Activated naive CD4-positive, alpha-beta T cell treated with anti-CD3 and anti-CD28 coated beads, Interleukin-2, amount 50 U/mL, for 72 hours (primary cell): ENCODE data around the gene SLC35A3. TPM values are rescaled to one million over a fixed set of nuclear protein-coding genes. Genes with fewer than 3 reads are reported as not detected.
A peak's percentile ranks its signal among the peaks of the same experiment; 100 is the strongest.

Experiments used
- ATAC-seq, 2 donors: fragments of 150-1000 bp; cut with Tn5 transposase; 2 replicates each; pipeline ENCODE4 v1.10.0; 2021; ENCODE audit warnings: mild to moderate bottlenecking in 2 of 2, moderate library complexity in 2 of 2
- DNase-seq, 2 donors: peaks; one replicate each; pipeline ENCODE4 v3.0.0; 2021 to 2022; ENCODE audit warnings: low spot score in 2 of 2
- H3K27ac Mint-ChIP-seq, 2 donors: one replicate each; pipeline ENCODE4 v1.8.0; 2022; ENCODE audit warnings: mild to moderate bottlenecking in 2 of 2, mixed read lengths in 2 of 2
- H3K36me3 Mint-ChIP-seq, 2 donors: one replicate each; pipeline ENCODE4 v1.8.0; 2022; ENCODE audit warnings: mixed read lengths in 2 of 2
- H3K9me3 Mint-ChIP-seq, 2 donors: one replicate each; pipeline ENCODE4 v1.8.0; 2022; ENCODE audit warnings: mixed read lengths in 2 of 2
- total RNA-seq, 2 donors: library from RNA; stranded (reverse); gene quantifications; one replicate each; pipeline ENCODE4 v1.2.3, GENCODE V29; 2022

The SLC35A3 gene
- total RNA-seq, 2 donors from 2014 or later, result 8.8 to 19.7 TPM

DNA sequence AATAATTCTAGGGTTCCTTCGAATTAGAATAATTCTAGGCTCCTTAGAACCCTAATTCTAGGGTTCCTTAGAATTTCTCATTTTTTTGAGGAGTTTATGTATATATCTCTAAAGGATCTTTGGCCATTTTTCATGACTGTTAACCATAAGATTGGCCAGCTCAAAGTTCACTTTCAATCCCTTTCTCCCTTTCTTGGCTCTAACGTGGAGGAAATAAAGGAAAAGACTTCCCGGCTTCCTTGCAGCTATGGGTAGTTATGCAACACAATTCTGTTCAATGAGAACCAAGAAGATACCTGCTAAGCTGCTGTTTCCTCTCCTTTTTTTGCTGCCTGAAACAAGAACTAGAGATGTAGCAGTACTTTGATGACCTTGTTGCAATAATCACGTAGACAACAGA lies 27.2 kb downstream of the SLC35A3 start:
- DNase-seq, result no peak
- H3K36me3 Mint-ChIP-seq, result peaks cover 2 to 21% of the 10 kb centered on the region in 2 donors
- no peaks in the 10 kb centered on the region for H3K9me3 Mint-ChIP-seq
- ATAC-seq, result no peak
- no peak overlapping the region for H3K27ac Mint-ChIP-seq

GRCh38 chr1:100001462-100001861 lies 31.7 kb downstream of the SLC35A3 start:
- Mint-ChIP-seq H3K27ac (peak overlapping the region in 1 of 2 donors; percentile 18), H3K9me3 (peaks cover 0 to 12% of the 10 kb centered on the region in 2 donors), H3K36me3 (peaks cover 24 to 33% of the 10 kb centered on the region in 2 donors)
- no peak for ATAC-seq
- DNase-seq, result no peak

DNA sequence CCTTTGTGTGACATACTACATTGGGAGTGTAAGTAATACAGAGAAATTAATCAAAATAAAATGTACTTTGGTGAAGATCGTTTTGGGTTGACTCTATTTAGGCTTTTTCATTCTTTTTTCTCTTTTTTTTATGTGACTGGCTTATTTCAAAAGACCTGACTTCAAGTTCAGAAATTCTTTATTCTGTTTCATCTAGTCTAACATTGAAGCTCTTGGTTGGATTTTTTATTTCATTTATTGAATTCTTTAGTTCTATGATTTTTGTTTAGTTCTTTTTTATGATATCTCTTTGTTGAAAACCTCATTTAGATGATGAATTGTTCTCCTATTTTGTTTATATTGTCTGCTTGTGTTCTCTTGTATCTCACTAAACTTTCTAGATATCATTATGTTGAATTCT lies 35.6 kb downstream of the SLC35A3 start:
- Mint-ChIP-seq H3K9me3 (peaks cover 0 to 12% of the 10 kb centered on the region in 2 donors), H3K36me3 (peaks cover 24 to 41% of the 10 kb centered on the region in 2 donors), H3K27ac (no peak overlapping the region)
- DNase-seq, result no peak
- ATAC-seq, result no peak

DNA sequence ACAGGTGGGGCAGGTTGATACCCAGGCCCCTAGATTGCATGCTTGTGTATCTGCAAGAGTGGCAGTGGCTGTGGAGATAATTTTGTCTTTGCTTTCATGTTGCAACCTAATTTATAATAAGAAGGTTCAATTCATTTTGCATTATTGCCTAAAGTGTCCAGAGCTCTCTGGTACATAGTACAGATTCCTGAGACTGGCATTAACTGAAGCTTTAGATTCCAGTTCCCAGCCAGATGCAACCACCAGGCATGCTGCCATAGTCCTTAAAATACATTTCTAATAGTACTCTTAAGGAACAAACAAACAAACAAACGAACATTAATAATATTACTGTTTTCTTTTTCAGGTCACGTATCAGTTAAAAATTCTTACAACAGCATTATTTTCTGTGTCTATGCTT lies 36.9 kb downstream of the SLC35A3 start:
- H3K36me3 Mint-ChIP-seq, result peaks cover 24 to 41% of the 10 kb centered on the region in 2 donors
- no peak overlapping the region for H3K27ac Mint-ChIP-seq
- ATAC-seq, result no peak

GRCh38 chr1:100009458-100009857 lies 39.7 kb downstream of the SLC35A3 start:
- ATAC-seq, result no peak
- H3K36me3 Mint-ChIP-seq, result peaks cover 14 to 22% of the 10 kb centered on the region in 2 donors
- H3K9me3 Mint-ChIP-seq, result peaks cover 0 to 5% of the 10 kb centered on the region in 2 donors
- H3K27ac Mint-ChIP-seq, result no peak overlapping the region
- DNase-seq, result no peak

More for the DNA sequence above, 36.9 kb downstream of the SLC35A3 start:
- peaks cover 0 to 12% of the 10 kb centered on the region in 2 donors for H3K9me3 Mint-ChIP-seq
- DNase-seq, result no peak

- no peak overlapping the region for H3K27ac Mint-ChIP-seq
- peaks cover 0 to 1% of the 10 kb centered on the region in 2 donors for H3K9me3 Mint-ChIP-seq
- ATAC-seq (no peak), DNase-seq (no peak)
- H3K36me3 Mint-ChIP-seq, result peaks cover 3 to 12% of the 10 kb centered on the region in 2 donors
Measured at GRCh38 chr1:100010804-100011203, 41.0 kb downstream of the SLC35A3 start.

GRCh38 chr1:100019220-100019619 lies 49.4 kb downstream of the SLC35A3 start:
- H3K36me3 Mint-ChIP-seq, result no peaks in the 10 kb centered on the region
- ATAC-seq (no peak), DNase-seq (no peak)

DNA sequence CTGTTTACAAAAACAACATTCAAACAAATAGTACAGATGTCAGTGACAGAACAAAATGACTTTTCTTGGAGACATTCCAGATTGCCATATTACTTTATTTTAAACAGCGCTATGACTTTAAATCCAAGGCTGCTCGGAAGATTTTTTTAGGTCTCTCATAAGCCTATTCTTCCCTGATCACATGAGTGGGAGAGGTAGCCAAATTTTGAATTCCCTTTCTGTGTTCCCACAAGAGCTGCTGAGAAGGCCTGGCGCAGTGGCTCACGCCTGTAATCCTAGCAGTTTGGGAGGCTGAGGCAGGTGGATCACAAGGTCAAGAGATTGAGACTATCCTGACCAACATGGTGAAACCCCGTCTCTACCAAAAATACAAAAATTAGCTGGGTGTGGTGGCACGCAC lies 53.7 kb downstream of the SLC35A3 start:
- DNase-seq (no peak), ATAC-seq (no peak)
- Mint-ChIP-seq H3K27ac (no peak overlapping the region), H3K36me3 (no peaks in the 10 kb centered on the region), H3K9me3 (no peaks in the 10 kb centered on the region)

More at GRCh38 chr1:100019220-100019619, 49.4 kb downstream of the SLC35A3 start:
- Mint-ChIP-seq H3K27ac (no peak overlapping the region), H3K9me3 (no peaks in the 10 kb centered on the region)

GRCh38 chr1:100027212-100027611 lies 57.4 kb downstream of the SLC35A3 start:
- no peaks in the 10 kb centered on the region for H3K9me3 Mint-ChIP-seq
- no peak for DNase-seq
- no peak for ATAC-seq
- no peak overlapping the region for H3K27ac Mint-ChIP-seq
- no peaks in the 10 kb centered on the region for H3K36me3 Mint-ChIP-seq

GRCh38 chr1:100028765-100029164 lies 59.0 kb downstream of the SLC35A3 start:
- H3K27ac Mint-ChIP-seq, result no peak overlapping the region
- ATAC-seq, result peak; percentile 78 to 88
- no peaks in the 10 kb centered on the region for H3K36me3 Mint-ChIP-seq
- DNase-seq, result no peak
- no peaks in the 10 kb centered on the region for H3K9me3 Mint-ChIP-seq

GRCh38 chr1:100034470-100034869 lies 64.7 kb downstream of the SLC35A3 start:
- no peak for DNase-seq
- Mint-ChIP-seq H3K27ac (no peak overlapping the region), H3K36me3 (peaks cover 24 to 30% of the 10 kb centered on the region in 2 donors), H3K9me3 (no peaks in the 10 kb centered on the region)
- no peak for ATAC-seq

DNA sequence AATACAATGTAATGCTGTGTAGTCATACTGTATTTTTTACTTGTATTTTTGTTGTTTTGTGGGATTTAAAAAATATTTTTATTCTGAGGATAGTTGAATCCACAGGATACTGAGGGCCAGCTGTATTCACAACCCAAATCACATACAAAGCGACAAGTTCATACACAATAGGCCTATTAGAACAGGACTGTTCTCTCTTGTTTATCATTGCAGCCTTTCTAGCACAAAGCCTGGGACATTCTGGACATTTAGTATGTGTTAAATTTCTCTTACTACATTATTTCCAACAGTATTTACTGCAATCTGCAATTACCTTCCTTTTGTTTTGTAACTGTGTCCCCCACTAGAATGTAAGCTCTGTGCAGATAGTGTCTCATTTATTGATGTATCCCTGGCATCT lies 65.4 kb downstream of the SLC35A3 start:
- Mint-ChIP-seq H3K27ac (peak overlapping the region in 1 of 2 donors; percentile 74), H3K9me3 (no peaks in the 10 kb centered on the region), H3K36me3 (peaks cover 24 to 37% of the 10 kb centered on the region in 2 donors)
- DNase-seq, result no peak
- ATAC-seq, result no peak

DNA sequence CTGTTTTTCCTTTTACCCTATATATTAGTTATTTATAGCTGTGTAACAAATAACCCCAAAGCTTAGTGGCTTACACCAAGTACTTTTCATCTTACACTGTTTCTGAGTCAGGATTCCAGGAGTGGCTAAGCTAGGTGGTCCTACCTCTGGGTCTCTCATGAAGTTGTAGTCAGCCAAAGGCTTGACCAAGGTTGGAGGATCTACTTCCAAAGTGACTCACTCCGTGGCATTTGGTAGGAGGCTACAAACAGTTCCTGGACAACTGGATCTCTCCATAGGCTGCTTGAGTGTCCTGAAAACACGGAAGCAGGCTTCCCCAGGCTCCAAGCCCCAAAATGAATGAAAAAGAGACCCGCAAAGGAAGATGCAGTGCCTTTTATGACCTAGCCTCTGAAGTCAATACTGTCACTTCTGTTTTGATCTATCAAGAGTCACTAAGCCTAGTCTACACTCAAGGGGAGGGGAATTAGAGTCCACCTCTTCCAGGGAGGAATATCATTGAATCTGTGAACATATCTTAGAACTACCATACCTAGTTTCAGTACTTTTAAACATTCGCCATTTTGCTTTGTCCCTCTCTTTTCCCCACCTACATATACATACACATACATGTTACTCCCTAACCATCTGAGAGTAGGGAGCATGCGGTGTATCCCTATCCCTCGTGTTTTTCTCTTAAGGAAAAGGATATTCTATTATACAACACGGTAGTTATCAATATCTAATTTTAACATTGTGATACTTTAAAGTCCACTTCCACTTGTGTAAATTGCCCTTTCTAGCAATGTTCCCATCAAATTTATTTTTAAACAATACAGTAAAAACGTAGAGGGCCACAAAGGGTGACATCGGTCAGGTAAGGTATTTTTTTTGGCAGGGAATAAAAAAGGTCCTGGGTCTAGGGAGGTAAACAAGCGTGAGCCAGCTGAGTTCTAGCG lies 67.2 kb downstream of the SLC35A3 start:
- Mint-ChIP-seq H3K36me3 (peaks cover 24 to 44% of the 10 kb centered on the region in 2 donors), H3K9me3 (no peaks in the 10 kb centered on the region), H3K27ac (peak overlapping the region; percentile 99 to 100)
- ATAC-seq (no peak), DNase-seq (no peak)

DNA sequence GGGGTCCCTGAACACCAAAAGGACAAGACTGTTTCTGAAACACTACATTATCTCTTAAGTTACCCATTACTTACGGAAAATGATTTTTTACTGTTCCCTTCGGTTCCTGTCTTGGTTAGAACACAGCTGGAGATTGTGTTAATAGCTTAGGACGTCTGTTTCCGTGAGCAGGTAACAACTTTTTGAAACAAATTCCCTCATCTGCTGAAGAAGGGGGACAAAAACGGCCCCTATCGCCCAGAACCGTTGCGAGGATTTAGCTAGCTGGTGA lies 67.8 kb downstream of the SLC35A3 start:
- ATAC-seq, result no peak
- DNase-seq, result no peak
- Mint-ChIP-seq H3K36me3 (peaks cover 24 to 44% of the 10 kb centered on the region in 2 donors), H3K27ac (peak overlapping the region; percentile 99 to 100), H3K9me3 (no peaks in the 10 kb centered on the region)

DNA sequence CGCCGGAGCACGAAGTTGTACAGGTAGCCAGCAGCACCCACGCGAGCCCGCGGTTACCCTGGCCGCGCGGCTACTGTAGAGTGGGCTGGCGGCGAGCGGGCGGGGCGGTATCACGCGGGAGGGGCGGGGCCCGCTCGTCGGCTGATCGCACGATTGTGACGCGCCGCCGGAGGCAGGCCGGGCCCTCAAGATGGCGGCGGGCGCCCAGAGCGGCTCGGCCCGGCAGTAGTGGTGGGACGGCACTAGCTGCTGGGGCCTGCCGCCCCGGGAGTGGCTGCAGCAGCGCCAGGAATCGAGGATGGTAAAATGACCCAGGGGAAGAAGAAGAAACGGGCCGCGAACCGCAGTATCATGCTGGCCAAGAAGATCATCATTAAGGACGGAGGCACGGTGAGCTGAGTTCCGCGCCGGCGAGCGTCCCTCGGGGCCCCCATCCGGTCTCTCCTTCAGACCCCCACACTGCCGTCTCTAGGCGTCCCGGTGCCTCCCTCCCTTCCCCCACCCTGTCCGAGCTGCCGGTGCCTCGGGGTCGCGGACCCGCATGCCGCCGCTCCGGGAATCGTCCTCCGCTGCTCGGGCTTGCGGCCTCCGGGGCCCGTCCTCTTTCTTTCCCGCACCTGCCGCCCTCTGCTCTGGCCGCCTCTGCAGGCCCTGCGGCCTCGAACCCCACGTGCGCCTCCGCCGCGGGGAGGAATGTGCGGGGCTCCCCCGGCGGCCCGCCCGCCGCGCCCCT lies 68.3 kb downstream of the SLC35A3 start:
- Mint-ChIP-seq H3K9me3 (no peaks in the 10 kb centered on the region), H3K27ac (peak overlapping the region; percentile 99 to 100), H3K36me3 (peaks cover 24 to 47% of the 10 kb centered on the region in 2 donors)
- ATAC-seq (peak; percentile 78 to 86), DNase-seq (peak; percentile 90 to 92)

DNA sequence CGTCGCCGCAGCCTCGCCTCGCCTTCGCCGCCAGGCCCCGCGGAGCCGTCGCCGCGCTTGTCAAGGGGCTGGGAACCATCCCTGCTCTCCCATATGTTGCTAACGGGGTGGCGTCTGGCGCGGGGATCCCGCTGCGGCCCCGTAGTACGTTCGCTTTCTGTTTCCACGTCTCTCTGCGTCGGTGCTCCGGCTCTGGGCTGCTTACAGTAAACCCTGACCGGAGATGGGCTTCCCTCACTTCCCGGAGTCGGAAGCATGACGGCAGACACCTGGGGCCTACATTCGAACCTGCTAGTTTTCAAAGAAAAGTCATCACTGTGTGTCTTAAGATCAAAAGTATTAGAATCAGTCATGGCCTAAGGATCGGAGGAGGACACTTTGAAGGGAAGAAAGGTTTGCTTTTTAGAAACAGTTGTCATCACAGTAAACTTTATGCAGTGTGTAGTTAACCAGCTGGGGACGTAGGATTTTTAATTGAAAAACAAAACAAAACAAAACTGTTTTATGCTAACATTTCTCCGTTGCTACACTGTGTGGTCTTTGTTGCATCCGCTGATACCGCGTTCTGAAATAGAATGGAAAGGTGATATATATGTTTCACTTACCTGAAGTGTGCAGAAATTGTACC lies 69.0 kb downstream of the SLC35A3 start:
- DNase-seq (peak; percentile 80 to 85), ATAC-seq (peak; percentile 72 to 84)
- Mint-ChIP-seq H3K27ac (peak overlapping the region; percentile 99 to 100), H3K9me3 (no peaks in the 10 kb centered on the region), H3K36me3 (peaks cover 24 to 53% of the 10 kb centered on the region in 2 donors)

GRCh38 chr1:100039591-100039990 lies 69.8 kb downstream of the SLC35A3 start:
- ATAC-seq (no peak), DNase-seq (no peak)
- Mint-ChIP-seq H3K27ac (peak overlapping the region; percentile 99 to 100), H3K9me3 (no peaks in the 10 kb centered on the region), H3K36me3 (peaks cover 24 to 61% of the 10 kb centered on the region in 2 donors)
